K562 (cell line): ENCODE measurements around the gene MCFD2. TPM values are rescaled to one million over a fixed set of nuclear protein-coding genes. Genes with fewer than 3 reads are reported as not detected.

Source experiments
- ATAC-seq: fragments of 200-7000 bp; cut with Tn5 transposase; 3 replicates; pipeline ENCODE4 v1.9.1; 2020; ENCODE audit warnings: moderate library complexity
- BruUV-seq: library from RNA; stranded (reverse); fragments of 400-500 nt; replicated peaks from 2 replicates; lab custom pipeline; 2021; lab: Mats Ljungman, UMichigan
- CTCF ChIA-PET: fragments of 300-600 bp; formaldehyde crosslinking; extraction: SDS; loops from one replicate; lab custom pipeline; 2021; ENCODE audit warnings: low intra/inter-chr PET ratio; lab: Yijun Ruan, JAX
- POLR2A ChIA-PET: fragments of 300-600, 350-650 bp; sonication (Branson Sonifier 250); formaldehyde crosslinking; extraction: SDS; loops from one replicate; lab custom pipeline; 2021; ENCODE audit warnings: antibody characterized with exemption, inconsistent platforms; lab: Yijun Ruan, JAX
- DNase-seq, 4 experiments: peaks; one replicate each; pipeline versions ENCODE4 v3.0.0 to v3.0.0-alpha.2; 2011 to 2018; ENCODE audit warnings: low spot score in 3 of 4, mixed read lengths in 3 of 4; ENCODE audit errors: extremely low read depth in 1 of 4
- FAIRE-seq: peaks from 2 replicates; lab custom pipeline; 2011; peaks lifted over from hg19 to GRCh38; lab: Jason Lieb, UNC
- H2AFZ ChIP-seq: 2 replicates; pipeline ENCODE4 v1.6.0; 2011; ENCODE audit warnings: low read depth, low read length, control low read depth, inconsistent platforms
- H3K27ac ChIP-seq: fragments of 200-600 bp; 3 replicates; pipeline ENCODE4 v1.8.0; 2011; ENCODE audit warnings: low read depth, mild to moderate bottlenecking, control low read depth, inconsistent platforms, low read length, moderate library complexity, mixed read lengths; ENCODE audit errors: extremely low read depth
- H3K27me3 ChIP-seq, 2 experiments: fragments of 300-600 bp in 1 of 2; 2 replicates in 1 of 2; 3 replicates in 1 of 2; pipeline versions ENCODE4 v1.6.0 to v1.8.0; 2011; ENCODE audit warnings: inconsistent platforms in 2 of 2, low read length in 2 of 2, mild to moderate bottlenecking in 1 of 2, mixed read lengths in 1 of 2, moderate library complexity in 1 of 2; ENCODE audit not compliant: control insufficient read depth in 2 of 2, insufficient read depth in 2 of 2
- H3K36me3 ChIP-seq: fragments of 300-600 bp; 3 replicates; pipeline ENCODE4 v1.8.0; 2011; ENCODE audit warnings: mild to moderate bottlenecking, low read length, inconsistent platforms; ENCODE audit not compliant: control insufficient read depth, insufficient read depth
- H3K4me1 ChIP-seq, 2 experiments: fragments of 200-600 bp in 1 of 2; replicated peaks in 1 of 2; 2 replicates in 1 of 2; 3 replicates in 1 of 2; pipeline versions ENCODE4 v1.5.1 to v1.8.0; 2011; ENCODE audit warnings: inconsistent platforms in 2 of 2, low read length in 2 of 2, mild to moderate bottlenecking in 1 of 2, mixed read lengths in 1 of 2, moderate library complexity in 1 of 2; ENCODE audit not compliant: control insufficient read depth in 2 of 2, insufficient read depth in 2 of 2
- H3K4me2 ChIP-seq: 2 replicates; pipeline ENCODE4 v1.6.1; 2011; ENCODE audit warnings: low read length, control low read depth, inconsistent platforms, mixed read lengths; ENCODE audit not compliant: insufficient read depth
- H3K4me3 ChIP-seq: fragments of 200-600 bp; sonication (generic), shearing (Covaris generic); 2 replicates; pipeline ENCODE4 v1.5.1; 2016; ENCODE audit warnings: control low read depth, inconsistent platforms
- H3K79me2 ChIP-seq: fragments of 200-600 bp; 3 replicates; pipeline ENCODE4 v1.8.0; 2011; ENCODE audit warnings: low read length, inconsistent platforms; ENCODE audit not compliant: control insufficient read depth, insufficient read depth
- H3K9ac ChIP-seq, 2 experiments: 2 replicates each; pipeline versions ENCODE4 v1.6.0 to v1.6.1; 2011; ENCODE audit warnings: low read depth in 2 of 2, low read length in 2 of 2, control low read depth in 1 of 2, inconsistent platforms in 1 of 2, mild to moderate bottlenecking in 1 of 2, mixed read lengths in 1 of 2; ENCODE audit not compliant: insufficient read depth in 1 of 2
- H3K9me1 ChIP-seq: one replicate; pipeline ENCODE4 v1.6.0; 2011; ENCODE audit warnings: inconsistent platforms, mild to moderate bottlenecking, low read length, moderate library complexity; ENCODE audit not compliant: control insufficient read depth, insufficient read depth
- H3K9me3 ChIP-seq: replicated peaks from 2 replicates; pipeline ENCODE4 v1.5.1; 2011; ENCODE audit warnings: low read depth, low read length, inconsistent platforms; ENCODE audit not compliant: control insufficient read depth, insufficient read depth
- H4K20me1 ChIP-seq: replicated peaks from 2 replicates; pipeline ENCODE4 v1.6.1; 2011; ENCODE audit warnings: low read length, inconsistent platforms, mixed read lengths; ENCODE audit not compliant: control insufficient read depth, insufficient read depth
- CBFA2T2 ChIP-seq: fragments of 450-650 bp; conservative IDR thresholded peaks from 2 replicates; pipeline ENCODE4 v1.6.1; 2017; ENCODE audit warnings: mild to moderate bottlenecking
- EP300 ChIP-seq: IDR thresholded peaks from 2 replicates; pipeline ENCODE4 v1.6.1; 2012; ENCODE audit warnings: low read length, improper control_type of control experiment
- MYBL2 ChIP-seq, 2 experiments: fragments of 450-650 bp in 1 of 2; sonication (generic) in 1 of 2; formaldehyde crosslinking in 1 of 2; IDR thresholded peaks; 2 replicates each; pipeline versions ENCODE4 v1.6.1 to v1.8.1; 2017 to 2022; ENCODE audit warnings: borderline replicate concordance in 1 of 2, inconsistent platforms in 1 of 2, low read depth in 1 of 2, mild to moderate bottlenecking in 1 of 2, missing genetic modification reagents in 1 of 2, moderate library complexity in 1 of 2
- NFE2L1 ChIP-seq: fragments of 450-650 bp; IDR thresholded peaks from 2 replicates; pipeline ENCODE4 v1.6.1; 2016; ENCODE audit warnings: missing genetic modification characterization, low read depth, mild to moderate bottlenecking, missing compliant biosample characterization, moderate library complexity, borderline replicate concordance
- NFRKB ChIP-seq: fragments of 450-650 bp; IDR thresholded peaks from 2 replicates; pipeline ENCODE4 v1.6.1; 2016; ENCODE audit warnings: low read depth
- PTBP1 ChIP-seq: fragments of 200-400 bp; formaldehyde crosslinking; IDR thresholded peaks from 2 replicates; pipeline ENCODE4 v1.6.1; 2017; ENCODE audit warnings: low read depth, low read length
- SNIP1 ChIP-seq: fragments of 450-650 bp; IDR thresholded peaks from 2 replicates; pipeline ENCODE4 v1.7.1; 2017; ENCODE audit warnings: low read depth, mild to moderate bottlenecking
- STAT5A ChIP-seq: IDR thresholded peaks from 2 replicates; pipeline ENCODE4 v1.6.1; 2012; ENCODE audit warnings: low read length, inconsistent platforms, borderline replicate concordance
- TOE1 ChIP-seq, 2 experiments: fragments of 450-650 bp in 1 of 2; sonication (generic) in 1 of 2; formaldehyde crosslinking in 1 of 2; IDR thresholded peaks; 2 replicates each; pipeline versions ENCODE4 v1.7.1 to v1.8.0; 2016 to 2022; ENCODE audit warnings: borderline replicate concordance in 2 of 2, mild to moderate bottlenecking in 2 of 2, antibody characterized with exemption in 1 of 2, inconsistent platforms in 1 of 2, low read depth in 1 of 2, missing genetic modification reagents in 1 of 2, moderate library complexity in 1 of 2
- TRIM28 ChIP-seq: fragments of 450-650 bp; IDR thresholded peaks from 2 replicates; pipeline ENCODE4 v1.6.1; 2017
- USF1 ChIP-seq: sonication (generic); formaldehyde crosslinking; IDR thresholded peaks from 2 replicates; pipeline ENCODE4 v1.9.0; 2022; ENCODE audit warnings: mild to moderate bottlenecking, missing genetic modification reagents
- ZBTB12 ChIP-seq: fragments of 250-450 bp; sonication (Bioruptor Pico); IDR thresholded peaks from 2 replicates; pipeline ENCODE4 v1.4.0; 2020
- ZNF133 ChIP-seq: fragments of 250-450 bp; sonication (Bioruptor Pico); IDR thresholded peaks from 2 replicates; pipeline ENCODE4 v1.4.0; 2020; ENCODE audit warnings: mild to moderate bottlenecking
- ZNF263 ChIP-seq: sonication (generic); formaldehyde crosslinking; IDR thresholded peaks from 2 replicates; pipeline ENCODE4 v1.8.0; 2022; ENCODE audit warnings: mild to moderate bottlenecking, missing genetic modification reagents, borderline replicate concordance
- ZNF785 ChIP-seq: fragments of 250-450 bp; sonication (Bioruptor Pico); IDR thresholded peaks from 2 replicates; pipeline ENCODE4 v1.4.0; 2020; ENCODE audit warnings: mild to moderate bottlenecking
- WGBS: fragments of 100-300 bp; shearing (Covaris generic); methylation state at CpG from one replicate; pipeline ENCODE4 v1.1.6; 2016; ENCODE audit warnings: low coverage, mixed read lengths; ENCODE audit not compliant: insufficient coverage; ENCODE audit errors: missing lambda C conversion rate; 5-methylcytosine and 5-hydroxymethylcytosine counted together
- in situ Hi-C: fragments of 300-500 bp; cut with MboI; formaldehyde crosslinking; loops from 4 replicates; pipeline ENCODE4 v1.15.0; 2018; ENCODE audit warnings: inconsistent platforms, mixed read lengths
- intact Hi-C: fragments of 100-400 bp; cut with micrococcal nuclease; formaldehyde crosslinking; loops from 2 replicates; pipeline ENCODE4 v1.14.2; 2022
- polyA plus RNA-seq, 8 experiments: library from polyadenylated mRNA; depleted of rRNA in 4 of 8; stranded (reverse) in 5 of 8; unstranded in 3 of 8; fragments of >200 nt; fragmentation: Nextera tagmentation in 2 of 8; fragmentation: Illumina TruSeq in 1 of 8; extraction: Ambion mirVana in 2 of 8; extraction: Trizol in 1 of 8; gene quantifications; 2 replicates each; pipeline versions ENCODE4 v1.2.1 to v1.2.3, GENCODE V29; 2011 to 2014; ENCODE audit warnings: inconsistent platforms in 1 of 8, missing spikeins in 1 of 8
- total RNA-seq, 7 experiments: library from RNA; depleted of rRNA in 6 of 7; stranded (reverse); fragments of >200 nt in 6 of 7; fragmentation: Illumina TruSeq in 2 of 7; extraction: Trizol in 2 of 7; gene quantifications; 2 replicates each; pipeline versions ENCODE4 v1.2.1 to v1.2.3, GENCODE V29; 2011 to 2021; ENCODE audit warnings: low replicate concordance in 1 of 7
- TF ChIP-seq, protein P1 (sequence below): fragments of 450-650 bp; IDR thresholded peaks from 2 replicates; pipeline ENCODE4 v1.6.1; 2018; ENCODE audit not compliant: partially characterized antibody

Gene MCFD2
- total and polyA plus RNA-seq, 9 of the 15 experiments (the other 6 are each of a cell fraction or from before 2014, with no cell fraction given): 78.6 to 237 (median 123) TPM

DNA sequence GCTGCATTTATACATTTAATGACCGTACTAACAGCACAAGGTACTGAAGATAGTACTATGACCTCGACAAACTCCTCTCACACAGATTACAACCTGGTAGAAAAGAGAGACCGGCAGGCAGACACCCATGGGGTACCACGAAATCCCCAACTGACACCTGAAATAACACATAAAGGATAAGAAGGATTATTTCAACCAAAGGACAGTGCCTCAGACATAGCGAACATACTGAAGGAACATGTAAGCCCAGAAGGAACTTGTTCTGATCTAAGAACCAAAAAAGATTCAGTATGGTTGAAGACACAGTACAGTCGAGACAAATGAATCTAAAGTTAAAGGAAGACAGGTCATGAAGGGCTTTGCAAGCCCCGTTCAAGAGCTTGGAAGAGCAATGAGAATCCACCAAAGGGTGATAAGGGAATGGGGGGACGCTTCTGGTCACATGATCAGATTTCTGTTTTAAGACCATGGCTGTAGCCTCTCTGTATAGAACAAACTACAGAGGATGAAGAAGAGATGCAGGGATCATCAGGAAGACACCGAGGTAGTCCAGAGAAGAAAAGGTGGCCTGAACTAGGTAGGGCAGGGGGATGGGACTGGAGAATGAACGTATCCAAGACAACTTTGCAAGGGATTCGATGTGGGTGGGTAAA lies 902 bp downstream of the MCFD2 start:
- ChIA-PET POLR2A (interaction anchor here (1.1 to 1.5 kb wide), 2 partner anchors 15 to 31 kb away, joined by 4 to 6 read pairs; no protein-coding TSS in a partner anchor), CTCF (no interaction called here)
- Histone ChIP-seq H3K27me3 (no peaks in the 10 kb centered on the region), H3K4me1 (peaks cover 24 to 35% of the 10 kb centered on the region in 2 experiments; a peak in 4 of 5 replicates), H3K4me3 (peak overlapping the region; percentile 92), H3K9ac (peak overlapping the region; percentile 93 to 99), H2AFZ (0 out of 2 replicates have a peak overlapping the region, but pooled peaks have one; percentile 10), H3K9me1 (no peaks in the 10 kb centered on the region), H3K36me3 (peaks cover 32% of the 10 kb centered on the region), H3K4me2 (peak overlapping the region; percentile 99), H3K27ac (peak overlapping the region; percentile 72), H3K9me3 (no peaks in the 10 kb centered on the region), H4K20me1 (peaks cover 10% of the 10 kb centered on the region; the same call in 1 of the 2 replicates), H3K79me2 (peaks cover 73% of the 10 kb centered on the region)
- under 1% methylated on average over 11 of the region's 11 CpGs for WGBS
- ATAC-seq (peak; percentile 12), DNase-seq (peak; percentile 31 to 54 (median 34)), FAIRE-seq (peak; percentile 15)
- intact Hi-C loops: loop anchor here (10.0 kb wide), 1 partner anchor 410 kb away; no protein-coding TSS in a partner anchor
- in situ Hi-C loops: loop anchor here (10.0 kb wide), 1 partner anchor 410 kb away; no protein-coding TSS in a partner anchor
- BruUV-seq: no TSS peak
- TF ChIP-seq ZBTB12 (CRISPR knock-in tag) (no peak), SNIP1 (no peak), ZNF785 (CRISPR knock-in tag) (no peak), ZNF133 (CRISPR knock-in tag) (no peak), CBFA2T2 (peak; percentile 31; the same call in 1 of the 2 replicates), MYBL2 (IDR thresholded peaks at IDR 0.05; ENCODE audit: low read depth) (no peak), MYBL2 (CRISPR knock-in tag; IDR thresholded peaks at IDR 0.05; ENCODE audit: borderline replicate concordance) (no peak), TRIM28 (no peak), STAT5A (no peak), NFE2L1 (tag) (no peak), EP300 (no peak), NFRKB (0 out of 2 replicates have a peak, but pooled peaks have one; percentile 11), TOE1 (IDR thresholded peaks at IDR 0.05; ENCODE audit: borderline replicate concordance) (peak; percentile 95), TOE1 (CRISPR knock-in tag; IDR thresholded peaks at IDR 0.05; ENCODE audit: borderline replicate concordance, low read depth) (no peak), ZNF263 (peak; percentile 12; the same call in 1 of the 2 replicates), PTBP1 (no peak), USF1 (CRISPR knock-in tag) (peak; percentile 75)
- TF ChIP-seq, protein P1, sequence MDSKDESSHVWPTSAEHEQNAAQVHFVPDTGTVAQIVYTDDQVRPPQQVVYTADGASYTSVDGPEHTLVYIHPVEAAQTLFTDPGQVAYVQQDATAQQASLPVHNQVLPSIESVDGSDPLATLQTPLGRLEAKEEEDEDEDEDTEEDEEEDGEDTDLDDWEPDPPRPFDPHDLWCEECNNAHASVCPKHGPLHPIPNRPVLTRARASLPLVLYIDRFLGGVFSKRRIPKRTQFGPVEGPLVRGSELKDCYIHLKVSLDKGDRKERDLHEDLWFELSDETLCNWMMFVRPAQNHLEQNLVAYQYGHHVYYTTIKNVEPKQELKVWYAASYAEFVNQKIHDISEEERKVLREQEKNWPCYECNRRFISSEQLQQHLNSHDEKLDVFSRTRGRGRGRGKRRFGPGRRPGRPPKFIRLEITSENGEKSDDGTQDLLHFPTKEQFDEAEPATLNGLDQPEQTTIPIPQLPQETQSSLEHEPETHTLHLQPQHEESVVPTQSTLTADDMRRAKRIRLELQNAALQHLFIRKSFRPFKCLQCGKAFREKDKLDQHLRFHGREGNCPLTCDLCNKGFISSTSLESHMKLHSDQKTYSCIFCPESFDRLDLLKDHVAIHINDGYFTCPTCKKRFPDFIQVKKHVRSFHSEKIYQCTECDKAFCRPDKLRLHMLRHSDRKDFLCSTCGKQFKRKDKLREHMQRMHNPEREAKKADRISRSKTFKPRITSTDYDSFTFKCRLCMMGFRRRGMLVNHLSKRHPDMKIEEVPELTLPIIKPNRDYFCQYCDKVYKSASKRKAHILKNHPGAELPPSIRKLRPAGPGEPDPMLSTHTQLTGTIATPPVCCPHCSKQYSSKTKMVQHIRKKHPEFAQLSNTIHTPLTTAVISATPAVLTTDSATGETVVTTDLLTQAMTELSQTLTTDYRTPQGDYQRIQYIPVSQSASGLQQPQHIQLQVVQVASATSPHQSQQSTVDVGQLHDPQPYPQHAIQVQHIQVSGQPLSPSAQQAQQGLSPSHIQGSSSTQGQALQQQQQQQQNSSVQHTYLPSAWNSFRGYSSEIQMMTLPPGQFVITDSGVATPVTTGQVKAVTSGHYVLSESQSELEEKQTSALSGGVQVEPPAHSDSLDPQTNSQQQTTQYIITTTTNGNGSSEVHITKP: peak; percentile 11
